Gastrocnemius medialis (tissue), 4 donors: ENCODE results near the gene SASH1.

Experiments used
- CTCF ChIP-seq, 5 experiments: fragments of 450-650 bp in 3 of 5; fragments of 200-600 bp in 2 of 5; sonication (generic) in 2 of 5; IDR thresholded peaks in 4 of 5; conservative IDR thresholded peaks in 1 of 5; 1 replicate in 4 of 5; 2 replicates in 1 of 5; pipeline ENCODE4 v1.5.1; 2016 to 2019; ENCODE audit warnings: antibody characterized with exemption in 5 of 5, mild to moderate bottlenecking in 3 of 5, moderate library complexity in 3 of 5
- POLR2A ChIP-seq, 2 donors: fragments of 450-650 bp; IDR thresholded peaks; one replicate each; pipeline ENCODE4 v1.6.1; 2017; ENCODE audit warnings: antibody characterized with exemption in 2 of 2, mild to moderate bottlenecking in 2 of 2, moderate library complexity in 2 of 2

- TF ChIP-seq CTCF (IDR thresholded peaks at IDR 0.05 in 4 of 5, conservative IDR thresholded peaks at IDR 0.05 in 1 of 5) = no peak
- TF ChIP-seq POLR2A (IDR thresholded peaks at IDR 0.05) = no peak
These were observed 161.1 kb downstream of the SASH1 start for GRCh38 chr6:148503703-148504102.
